ENCODE measurements around the gene ANKS4B. TPM values are rescaled to one million over a fixed set of nuclear protein-coding genes. Genes with fewer than 3 reads are reported as not detected.
"Not testable (repeated sequence)": the region's sequence is repeated elsewhere in the genome, so short reads cannot be mapped to it uniquely, and the experiment has no call there.

ANKS4B gene
- polyA plus RNA-seq, 5 donors: 0.06 to 0.13 (median 0.07) TPM

GRCh38 chr16:21217121-21217520, 16.4 kb upstream of the ANKS4B start:
- no peak for DNase-seq

- no peak for DNase-seq
Observed at GRCh38 chr16:21218153-21218552, 15.3 kb upstream of the ANKS4B start.

GRCh38 chr16:21219551-21219950, 13.9 kb upstream of the ANKS4B start:
- no peak for DNase-seq

- peak in 1 of 2 donors; percentile 11 for DNase-seq
Observed at GRCh38 chr16:21222495-21223337, 10.8 kb upstream of the ANKS4B start.

GRCh38 chr16:21223787-21224186, 9.7 kb upstream of the ANKS4B start:
- no peak for DNase-seq

GRCh38 chr16:21224800-21225199, 8.7 kb upstream of the ANKS4B start:
- DNase-seq: no peak

- DNase-seq: no peak
Observed at GRCh38 chr16:21226749-21227148, 6.8 kb upstream of the ANKS4B start.

GRCh38 chr16:21227866-21228265, 5.6 kb upstream of the ANKS4B start:
- DNase-seq: no peak

- no peak for DNase-seq
Observed at GRCh38 chr16:21228361-21228872, 5.1 kb upstream of the ANKS4B start.

GRCh38 chr16:21233045-21233520, 416 bp upstream of the ANKS4B start:
- DNase-seq: no peak

- DNase-seq: no peak
Observed at GRCh38 chr16:21235199-21235585, 1.7 kb downstream of the ANKS4B start.

GRCh38 chr16:21236831-21237230, 3.3 kb downstream of the ANKS4B start:
- no peak for DNase-seq

GRCh38 chr16:21239646-21240045, 6.1 kb downstream of the ANKS4B start:
- no peak for DNase-seq

GRCh38 chr16:21242756-21243155, 9.3 kb downstream of the ANKS4B start:
- DNase-seq: no peak

- DNase-seq: no peak
Observed at GRCh38 chr16:21244518-21245215, 11.2 kb downstream of the ANKS4B start.

GRCh38 chr16:21248179-21248578, 14.7 kb downstream of the ANKS4B start:
- not testable (repeated sequence) for DNase-seq

- DNase-seq: no peak
Observed at GRCh38 chr16:21250072-21250923, 16.8 kb downstream of the ANKS4B start.

GRCh38 chr16:21253470-21253869, 20.0 kb downstream of the ANKS4B start:
- DNase-seq: no peak

- no peak for DNase-seq
Observed at GRCh38 chr16:21256636-21257035, 23.1 kb downstream of the ANKS4B start.

GRCh38 chr16:21257284-21257683, 23.8 kb downstream of the ANKS4B start:
- no peak for DNase-seq

GRCh38 chr16:21260870-21261791, 27.6 kb downstream of the ANKS4B start:
- no peak for DNase-seq

Measured in right lung (tissue), 5 donors.